IPS-NIHi7 (cell line): ENCODE data around the gene MDM1.
A peak's percentile ranks its signal among the peaks of the same experiment; 100 is the strongest.

Experiments
- DNase-seq: peaks from one replicate; pipeline ENCODE4 v3.0.0; 2012; ENCODE audit warnings: mixed read lengths; ENCODE audit errors: extremely low spot score

Gene MDM1

GRCh38 chr12:68271346-68271745 lies 60.8 kb downstream of the MDM1 start:
- DNase-seq = no peak

- DNase-seq = no peak
Measured at GRCh38 chr12:68270358-68270757, 61.8 kb downstream of the MDM1 start.

GRCh38 chr12:68269779-68270178 lies 62.4 kb downstream of the MDM1 start:
- DNase-seq = no peak

- DNase-seq = no peak
Measured at GRCh38 chr12:68268967-68269366, 63.2 kb downstream of the MDM1 start.

GRCh38 chr12:68267892-68268396 lies 64.2 kb downstream of the MDM1 start:
- DNase-seq = no peak

GRCh38 chr12:68264857-68265256 lies 67.3 kb downstream of the MDM1 start:
- DNase-seq = no peak

GRCh38 chr12:68264158-68264855 lies 67.9 kb downstream of the MDM1 start:
- DNase-seq = no peak

- DNase-seq = no peak
Measured at GRCh38 chr12:68263366-68263765, 68.8 kb downstream of the MDM1 start.

GRCh38 chr12:68261896-68262295 lies 70.3 kb downstream of the MDM1 start:
- no peak for DNase-seq

GRCh38 chr12:68260153-68260552 lies 72.0 kb downstream of the MDM1 start:
- no peak for DNase-seq

GRCh38 chr12:68259318-68259940 lies 72.7 kb downstream of the MDM1 start:
- DNase-seq = no peak

GRCh38 chr12:68253504-68253903 lies 78.7 kb downstream of the MDM1 start, which contains the start of gene IL22:
Gene IL22, minus strand, starts transcription at chr12:68253604. Its CDS starts 156 bp downstream, at chr12:68253448.
- DNase-seq = no peak

- DNase-seq = no peak
Measured at GRCh38 chr12:68252077-68252476, 80.1 kb downstream of the MDM1 start.

- no peak for DNase-seq
Measured at GRCh38 chr12:68250454-68250853, 81.7 kb downstream of the MDM1 start.

GRCh38 chr12:68247785-68248184 lies 84.4 kb downstream of the MDM1 start:
- DNase-seq = no peak

GRCh38 chr12:68246350-68246749 lies 85.8 kb downstream of the MDM1 start:
- DNase-seq = no peak

- peak; percentile 14 for DNase-seq
Measured at GRCh38 chr12:68245180-68246021, 86.8 kb downstream of the MDM1 start.
